ENCODE measurements around the gene DNAH8. TPM values are rescaled to one million over a fixed set of nuclear protein-coding genes. Genes with fewer than 3 reads are reported as not detected.

Gene DNAH8
- total RNA-seq, 1 experiment from 2014 or later, result not detected

DNA sequence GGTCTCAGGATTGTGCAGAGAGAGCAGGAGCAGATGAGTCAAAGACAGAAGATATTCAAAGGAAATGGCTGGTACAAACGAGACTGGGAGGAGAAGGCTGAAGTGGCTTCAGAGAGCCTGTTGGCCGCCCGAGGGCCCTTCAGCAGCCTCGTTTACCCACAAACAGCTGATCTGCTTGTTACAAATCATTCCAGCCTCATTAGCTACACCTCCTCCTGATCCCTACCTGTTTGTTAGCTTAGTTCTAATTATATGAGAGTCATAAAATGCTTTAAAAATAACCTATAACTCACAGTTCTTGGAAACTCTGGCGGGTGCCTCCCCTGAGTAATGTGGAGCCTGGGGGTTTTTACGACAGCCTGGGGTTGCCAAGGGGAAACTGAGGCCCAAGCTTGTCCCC, 346.1 kb downstream of the DNAH8 start:
- Histone ChIP-seq H3K36me3 (ENCODE audit: control insufficient read depth, insufficient read depth, low read length) (no peaks in the 10 kb centered on the region), H3K27ac (ENCODE audit: low read length) (no peak overlapping the region), H3K27me3 (ENCODE audit: control insufficient read depth, insufficient read depth, low read length) (peaks cover 2% of the 10 kb centered on the region; the same call in 1 of the 2 replicates), H3K9me3 (ENCODE audit: control insufficient read depth, insufficient read depth, low read depth, low read length) (no peaks in the 10 kb centered on the region), H3K4me3 (ENCODE audit: low read depth in 2 of 2, low read length in 2 of 2) (no peak overlapping the region), H3K4me1 (ENCODE audit: control insufficient read depth, insufficient read depth, low read length) (peaks cover 7% of the 10 kb centered on the region; the same call in 1 of the 2 replicates)
- no TSS peak for BruUV-seq (replicated peaks)
- intact Hi-C loops (cut with micrococcal nuclease; ENCODE audit: unreplicated experiment), result no loop called here
- DNase-seq (ENCODE audit: low read depth, low spot score), result no peak
- no peak for ATAC-seq
- TF ChIP-seq, protein P1, sequence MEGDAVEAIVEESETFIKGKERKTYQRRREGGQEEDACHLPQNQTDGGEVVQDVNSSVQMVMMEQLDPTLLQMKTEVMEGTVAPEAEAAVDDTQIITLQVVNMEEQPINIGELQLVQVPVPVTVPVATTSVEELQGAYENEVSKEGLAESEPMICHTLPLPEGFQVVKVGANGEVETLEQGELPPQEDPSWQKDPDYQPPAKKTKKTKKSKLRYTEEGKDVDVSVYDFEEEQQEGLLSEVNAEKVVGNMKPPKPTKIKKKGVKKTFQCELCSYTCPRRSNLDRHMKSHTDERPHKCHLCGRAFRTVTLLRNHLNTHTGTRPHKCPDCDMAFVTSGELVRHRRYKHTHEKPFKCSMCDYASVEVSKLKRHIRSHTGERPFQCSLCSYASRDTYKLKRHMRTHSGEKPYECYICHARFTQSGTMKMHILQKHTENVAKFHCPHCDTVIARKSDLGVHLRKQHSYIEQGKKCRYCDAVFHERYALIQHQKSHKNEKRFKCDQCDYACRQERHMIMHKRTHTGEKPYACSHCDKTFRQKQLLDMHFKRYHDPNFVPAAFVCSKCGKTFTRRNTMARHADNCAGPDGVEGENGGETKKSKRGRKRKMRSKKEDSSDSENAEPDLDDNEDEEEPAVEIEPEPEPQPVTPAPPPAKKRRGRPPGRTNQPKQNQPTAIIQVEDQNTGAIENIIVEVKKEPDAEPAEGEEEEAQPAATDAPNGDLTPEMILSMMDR (IDR thresholded peaks at IDR 0.05), result no peak
- TF ChIP-seq TCF7L2 (IDR thresholded peaks at IDR 0.05; ENCODE audit: low read depth, low read length) (no peak), POLR2AphosphoS5 (IDR thresholded peaks at IDR 0.05; ENCODE audit: low read depth, low read length) (no peak), SIN3A (IDR thresholded peaks at IDR 0.05; ENCODE audit: borderline replicate concordance, insufficient read depth, low read depth, low read length) (no peak)
- TF ChIP-seq, protein P2, sequence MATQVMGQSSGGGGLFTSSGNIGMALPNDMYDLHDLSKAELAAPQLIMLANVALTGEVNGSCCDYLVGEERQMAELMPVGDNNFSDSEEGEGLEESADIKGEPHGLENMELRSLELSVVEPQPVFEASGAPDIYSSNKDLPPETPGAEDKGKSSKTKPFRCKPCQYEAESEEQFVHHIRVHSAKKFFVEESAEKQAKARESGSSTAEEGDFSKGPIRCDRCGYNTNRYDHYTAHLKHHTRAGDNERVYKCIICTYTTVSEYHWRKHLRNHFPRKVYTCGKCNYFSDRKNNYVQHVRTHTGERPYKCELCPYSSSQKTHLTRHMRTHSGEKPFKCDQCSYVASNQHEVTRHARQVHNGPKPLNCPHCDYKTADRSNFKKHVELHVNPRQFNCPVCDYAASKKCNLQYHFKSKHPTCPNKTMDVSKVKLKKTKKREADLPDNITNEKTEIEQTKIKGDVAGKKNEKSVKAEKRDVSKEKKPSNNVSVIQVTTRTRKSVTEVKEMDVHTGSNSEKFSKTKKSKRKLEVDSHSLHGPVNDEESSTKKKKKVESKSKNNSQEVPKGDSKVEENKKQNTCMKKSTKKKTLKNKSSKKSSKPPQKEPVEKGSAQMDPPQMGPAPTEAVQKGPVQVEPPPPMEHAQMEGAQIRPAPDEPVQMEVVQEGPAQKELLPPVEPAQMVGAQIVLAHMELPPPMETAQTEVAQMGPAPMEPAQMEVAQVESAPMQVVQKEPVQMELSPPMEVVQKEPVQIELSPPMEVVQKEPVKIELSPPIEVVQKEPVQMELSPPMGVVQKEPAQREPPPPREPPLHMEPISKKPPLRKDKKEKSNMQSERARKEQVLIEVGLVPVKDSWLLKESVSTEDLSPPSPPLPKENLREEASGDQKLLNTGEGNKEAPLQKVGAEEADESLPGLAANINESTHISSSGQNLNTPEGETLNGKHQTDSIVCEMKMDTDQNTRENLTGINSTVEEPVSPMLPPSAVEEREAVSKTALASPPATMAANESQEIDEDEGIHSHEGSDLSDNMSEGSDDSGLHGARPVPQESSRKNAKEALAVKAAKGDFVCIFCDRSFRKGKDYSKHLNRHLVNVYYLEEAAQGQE (IDR thresholded peaks at IDR 0.05; ENCODE audit: insufficient read depth in 1 of 2, low read depth in 2 of 2, low read length in 1 of 2), result no peak
- ChIA-PET CTCF (no interaction called here), POLR2A (no interaction called here)
- in situ Hi-C loops (cut with HindIII; ENCODE audit: low pct_unique_long_range_greater_than_20kb, low sequenced_read_pairs), result no loop called here

DNA sequence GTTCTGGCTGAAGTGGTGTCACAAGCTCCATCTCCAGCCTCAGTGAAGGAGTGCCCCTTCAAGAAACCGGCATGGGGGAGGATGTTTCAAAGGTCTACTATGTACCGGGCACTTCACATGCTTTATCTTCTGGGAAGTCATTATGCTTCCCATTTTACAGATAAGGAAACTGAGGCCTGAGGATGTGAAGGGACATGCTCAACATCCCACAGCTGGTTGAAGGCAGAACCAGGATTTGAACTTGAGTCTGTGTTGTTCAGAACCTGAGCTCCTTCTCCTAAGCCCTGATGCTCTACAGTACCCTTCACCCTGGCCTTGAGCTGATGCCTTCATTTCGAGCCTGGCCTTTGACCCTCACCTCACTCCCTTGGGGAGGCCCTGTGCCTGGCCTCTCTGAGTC, 346.5 kb downstream of the DNAH8 start:
- no TSS peak for BruUV-seq (replicated peaks)
- Histone ChIP-seq H3K36me3 (ENCODE audit: control insufficient read depth, insufficient read depth, low read length) (no peaks in the 10 kb centered on the region), H3K4me3 (ENCODE audit: low read depth in 2 of 2, low read length in 2 of 2) (no peak overlapping the region), H3K4me1 (ENCODE audit: control insufficient read depth, insufficient read depth, low read length) (peaks cover 7% of the 10 kb centered on the region; the same call in 1 of the 2 replicates), H3K27me3 (ENCODE audit: control insufficient read depth, insufficient read depth, low read length) (peaks cover 2% of the 10 kb centered on the region; the same call in 1 of the 2 replicates), H3K9me3 (ENCODE audit: control insufficient read depth, insufficient read depth, low read depth, low read length) (no peaks in the 10 kb centered on the region), H3K27ac (ENCODE audit: low read length) (no peak overlapping the region)
- TF ChIP-seq, protein P2 (IDR thresholded peaks at IDR 0.05; ENCODE audit: insufficient read depth in 1 of 2, low read depth in 2 of 2, low read length in 1 of 2), result no peak
- CTCF ChIA-PET, result no interaction called here
- in situ Hi-C loops (cut with HindIII; ENCODE audit: low pct_unique_long_range_greater_than_20kb, low sequenced_read_pairs), result no loop called here
- DNase-seq (ENCODE audit: low read depth, low spot score), result no peak
- no peak for ATAC-seq
- intact Hi-C loops (cut with micrococcal nuclease; ENCODE audit: unreplicated experiment), result no loop called here
- POLR2A ChIA-PET, result no interaction called here

All from Panc1 (cell line).